Vagina (tissue), 2 donors: Measurements from ENCODE around the gene ZCCHC4. TPM values are rescaled to one million over a fixed set of nuclear protein-coding genes. Genes with fewer than 3 reads are reported as not detected.

Experiments
- DNase-seq, 2 donors: peaks; one replicate each; pipeline ENCODE4 v3.0.0-alpha.2; 2017; ENCODE audit errors: extremely low spot score in 2 of 2
- H3K27ac ChIP-seq: fragments of 200-600 bp; sonication (generic); one replicate; pipeline ENCODE4 v1.5.1; 2019
- H3K27me3 ChIP-seq: fragments of 200-600 bp; sonication (generic); one replicate; pipeline ENCODE4 v1.5.1; 2019
- H3K36me3 ChIP-seq, 2 donors: fragments of 200-600 bp; sonication (generic); one replicate each; pipeline ENCODE4 v1.5.1; 2017 to 2019
- H3K4me1 ChIP-seq: fragments of 200-600 bp; sonication (generic); one replicate; pipeline ENCODE4 v1.5.1; 2019
- H3K4me3 ChIP-seq, 2 donors: fragments of 200-600 bp; sonication (generic); 1 replicate in 1 of 2; 2 replicates in 1 of 2; pipeline ENCODE4 v1.5.1; 2016 to 2019
- H3K9me3 ChIP-seq: fragments of 200-600 bp; sonication (generic); one replicate; pipeline ENCODE4 v1.5.1; 2019
- CTCF ChIP-seq, 3 experiments: fragments of 450-650 bp in 2 of 3; fragments of 200-600 bp in 1 of 3; sonication (generic) in 1 of 3; IDR thresholded peaks; one replicate each; pipeline ENCODE4 v1.5.1; 2017 to 2019; ENCODE audit warnings: antibody characterized with exemption in 3 of 3, mild to moderate bottlenecking in 2 of 3, moderate library complexity in 2 of 3
- POLR2A ChIP-seq, 2 donors: fragments of 450-650 bp; IDR thresholded peaks; one replicate each; pipeline ENCODE4 v1.6.1; 2017; ENCODE audit warnings: antibody characterized with exemption in 2 of 2, mild to moderate bottlenecking in 2 of 2, moderate library complexity in 2 of 2
- POLR2AphosphoS5 ChIP-seq, 2 donors: sonication (generic); formaldehyde crosslinking; IDR thresholded peaks; one replicate each; pipeline ENCODE4 v1.9.0; 2017; ENCODE audit warnings: antibody characterized with exemption in 2 of 2, mild to moderate bottlenecking in 2 of 2, low read depth in 1 of 2; ENCODE audit not compliant: insufficient read depth in 1 of 2
- intact Hi-C: fragments of 100-400 bp; cut with DNase I; formaldehyde crosslinking; loops from one replicate; pipeline ENCODE4 v1.15.1; 2023
- total RNA-seq: library from RNA; depleted of rRNA; stranded (reverse); fragments of >200 nt; gene quantifications from one replicate; pipeline ENCODE4 v1.2.3, GENCODE V29; 2016

ZCCHC4 gene
- total RNA-seq, 1 donor from 2014 or later, result 14.2 TPM

GRCh38 chr4:25399510-25399909 lies 86.9 kb downstream of the ZCCHC4 start:
- intact Hi-C loops, result no loop called here
- DNase-seq, result no peak
- H3K27ac ChIP-seq, result no peak overlapping the region
- no peak for TF ChIP-seq POLR2A (IDR thresholded peaks at IDR 0.05)
- no peak for TF ChIP-seq CTCF (IDR thresholded peaks at IDR 0.05)
- no peak for TF ChIP-seq POLR2AphosphoS5 (IDR thresholded peaks at IDR 0.05; ENCODE audit: insufficient read depth in 1 of 2, low read depth in 1 of 2)
- no peak overlapping the region for H3K4me3 ChIP-seq
- no peaks in the 10 kb centered on the region for H3K27me3 ChIP-seq
- H3K9me3 ChIP-seq, result no peaks in the 10 kb centered on the region
- peaks cover 0 to 44% of the 10 kb centered on the region in 2 donors for H3K36me3 ChIP-seq
- H3K4me1 ChIP-seq, result no peaks in the 10 kb centered on the region

GRCh38 chr4:25401066-25401465 lies 88.5 kb downstream of the ZCCHC4 start:
- no peak for TF ChIP-seq POLR2A (IDR thresholded peaks at IDR 0.05)
- TF ChIP-seq CTCF (IDR thresholded peaks at IDR 0.05), result no peak
- TF ChIP-seq POLR2AphosphoS5 (IDR thresholded peaks at IDR 0.05; ENCODE audit: insufficient read depth in 1 of 2, low read depth in 1 of 2), result no peak
- H3K4me3 ChIP-seq, result no peak overlapping the region
- no peak for DNase-seq
- intact Hi-C loops, result no loop called here
- H3K4me1 ChIP-seq, result no peaks in the 10 kb centered on the region
- H3K27me3 ChIP-seq, result no peaks in the 10 kb centered on the region
- peaks cover 0 to 42% of the 10 kb centered on the region in 2 donors for H3K36me3 ChIP-seq
- H3K27ac ChIP-seq, result no peak overlapping the region
- H3K9me3 ChIP-seq, result no peaks in the 10 kb centered on the region

GRCh38 chr4:25402521-25402920 lies 89.9 kb downstream of the ZCCHC4 start:
- H3K27me3 ChIP-seq, result no peaks in the 10 kb centered on the region
- H3K27ac ChIP-seq, result no peak overlapping the region
- H3K36me3 ChIP-seq, result peaks cover 0 to 42% of the 10 kb centered on the region in 2 donors
- TF ChIP-seq POLR2AphosphoS5 (IDR thresholded peaks at IDR 0.05; ENCODE audit: insufficient read depth in 1 of 2, low read depth in 1 of 2), result no peak
- TF ChIP-seq POLR2A (IDR thresholded peaks at IDR 0.05), result no peak
- no peak for TF ChIP-seq CTCF (IDR thresholded peaks at IDR 0.05)
- H3K9me3 ChIP-seq, result no peaks in the 10 kb centered on the region
- DNase-seq, result no peak
- intact Hi-C loops, result no loop called here
- no peaks in the 10 kb centered on the region for H3K4me1 ChIP-seq
- H3K4me3 ChIP-seq, result no peak overlapping the region

GRCh38 chr4:25403699-25404098 lies 91.1 kb downstream of the ZCCHC4 start:
- intact Hi-C loops, result no loop called here
- Histone ChIP-seq H3K4me1 (no peaks in the 10 kb centered on the region), H3K9me3 (no peaks in the 10 kb centered on the region), H3K27ac (no peak overlapping the region), H3K4me3 (no peak overlapping the region), H3K36me3 (peaks cover 0 to 51% of the 10 kb centered on the region in 2 donors), H3K27me3 (no peaks in the 10 kb centered on the region)
- TF ChIP-seq CTCF (IDR thresholded peaks at IDR 0.05) (no peak), POLR2A (IDR thresholded peaks at IDR 0.05) (no peak), POLR2AphosphoS5 (IDR thresholded peaks at IDR 0.05; ENCODE audit: insufficient read depth in 1 of 2, low read depth in 1 of 2) (no peak)
- no peak for DNase-seq

DNA sequence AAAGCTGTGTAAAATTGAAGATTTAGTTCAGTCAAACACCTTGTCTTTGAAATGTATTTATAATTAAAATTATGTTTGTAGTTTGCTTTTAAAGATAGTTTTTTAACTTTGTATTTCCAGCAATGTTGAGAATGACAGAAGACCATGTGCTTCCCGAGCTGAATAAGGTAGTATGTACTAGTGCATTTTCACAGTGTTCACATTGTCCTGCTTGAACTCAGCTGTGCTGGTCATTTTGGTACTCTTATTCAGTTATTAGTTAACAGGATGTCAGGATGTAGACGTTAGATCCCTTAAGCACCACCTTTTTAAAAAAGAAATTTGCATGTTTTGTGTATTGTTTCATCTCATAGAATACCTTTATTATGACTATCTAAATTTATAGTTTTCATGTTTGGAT lies 92.9 kb downstream of the ZCCHC4 start:
- no peak for DNase-seq
- TF ChIP-seq CTCF (IDR thresholded peaks at IDR 0.05) (no peak), POLR2AphosphoS5 (IDR thresholded peaks at IDR 0.05; ENCODE audit: insufficient read depth in 1 of 2, low read depth in 1 of 2) (no peak), POLR2A (IDR thresholded peaks at IDR 0.05) (no peak)
- Histone ChIP-seq H3K9me3 (no peaks in the 10 kb centered on the region), H3K27ac (no peak overlapping the region), H3K36me3 (peaks cover 0 to 68% of the 10 kb centered on the region in 2 donors), H3K4me3 (no peak overlapping the region), H3K4me1 (no peaks in the 10 kb centered on the region), H3K27me3 (no peaks in the 10 kb centered on the region)
- intact Hi-C loops, result no loop called here
